ENCODE results near the gene GRXCR1. TPM values are rescaled to one million over a fixed set of nuclear protein-coding genes. Genes with fewer than 3 reads are reported as not detected.

GRXCR1 gene
- total RNA-seq, 1 donor from 2014 or later, result not detected

GRCh38 chr4:42927946-42928345, 35.4 kb downstream of the GRXCR1 start:
- no peak for DNase-seq (ENCODE audit: low spot score)

- no peak for DNase-seq (ENCODE audit: low spot score)
Measured at GRCh38 chr4:42928582-42928981, 36.1 kb downstream of the GRXCR1 start.

- no peak for DNase-seq (ENCODE audit: low spot score)
Measured at GRCh38 chr4:42942216-42942615, 49.7 kb downstream of the GRXCR1 start.

- no peak for DNase-seq (ENCODE audit: low spot score)
Measured at GRCh38 chr4:42945874-42946273, 53.4 kb downstream of the GRXCR1 start.

- DNase-seq (ENCODE audit: low spot score), result no peak
Measured at GRCh38 chr4:42953321-42953720, 60.8 kb downstream of the GRXCR1 start.

- DNase-seq (ENCODE audit: low spot score), result no peak
Measured at GRCh38 chr4:42954963-42955669, 62.6 kb downstream of the GRXCR1 start.

GRCh38 chr4:42955746-42956505, 63.4 kb downstream of the GRXCR1 start:
- no peak for DNase-seq (ENCODE audit: low spot score)

- DNase-seq (ENCODE audit: low spot score), result no peak
Measured at GRCh38 chr4:42965326-42965725, 72.8 kb downstream of the GRXCR1 start.

- DNase-seq (ENCODE audit: low spot score), result no peak
Measured at GRCh38 chr4:42985976-42986375, 93.5 kb downstream of the GRXCR1 start.

GRCh38 chr4:42995343-42995944, 102.9 kb downstream of the GRXCR1 start:
- DNase-seq (ENCODE audit: low spot score), result no peak

- no peak for DNase-seq (ENCODE audit: low spot score)
Measured at GRCh38 chr4:43008793-43009192, 116.3 kb downstream of the GRXCR1 start.

- no peak for DNase-seq (ENCODE audit: low spot score)
Measured at GRCh38 chr4:43014256-43014655, 121.7 kb downstream of the GRXCR1 start.

GRCh38 chr4:43041632-43042031, 149.1 kb downstream of the GRXCR1 start:
- no peak for DNase-seq (ENCODE audit: low spot score)

- DNase-seq (ENCODE audit: low spot score), result no peak
Measured at GRCh38 chr4:43047058-43047457, 154.5 kb downstream of the GRXCR1 start.

- no peak for DNase-seq (ENCODE audit: low spot score)
Measured at GRCh38 chr4:43048570-43048969, 156.1 kb downstream of the GRXCR1 start.

- no peak for DNase-seq (ENCODE audit: low spot score)
Measured at GRCh38 chr4:43049326-43049725, 156.8 kb downstream of the GRXCR1 start.

GRCh38 chr4:43066415-43066814, 173.9 kb downstream of the GRXCR1 start:
- DNase-seq (ENCODE audit: low spot score), result no peak

- no peak for DNase-seq (ENCODE audit: low spot score)
Measured at GRCh38 chr4:43071069-43071468, 178.6 kb downstream of the GRXCR1 start.

Other genes with a start within 250 kb of the GRXCR1 start
- gene ATP8A1, start 235.6 kb upstream of the GRXCR1 start, total RNA-seq, result 5.1 TPM